GM23248 (cell line): Measurements from ENCODE around the gene VBP1.

ENCODE experiments used
- EZH2 ChIP-seq: fragments of 200-600 bp; sonication (generic); IDR thresholded peaks from 2 replicates; pipeline ENCODE4 v1.6.1; 2018; ENCODE audit warnings: antibody characterized with exemption, mild to moderate bottlenecking; ENCODE audit not compliant: insufficient read depth, poor library complexity, severe bottlenecking
- EZH2phosphoT487 ChIP-seq: fragments of 200-600 bp; sonication (generic); IDR thresholded peaks from 2 replicates; pipeline ENCODE4 v1.6.1; 2018; ENCODE audit warnings: antibody characterized with exemption, moderate library complexity, mild to moderate bottlenecking, low read depth; ENCODE audit not compliant: insufficient read depth

GRCh38 chrX:155216940-155217440 is 730 bp downstream of the VBP1 start:
- TF ChIP-seq EZH2 (no peak), EZH2phosphoT487 (no peak)
